Neutrophil (primary cell): ENCODE data around the gene PCDHGA9.
"Not testable (repeated sequence)": the region's sequence is repeated elsewhere in the genome, so short reads cannot be mapped to it uniquely, and the experiment has no call there.

Experiments used
- H3K27ac ChIP-seq: fragments of 200-600 bp; sonication (generic); 2 replicates; pipeline ENCODE4 v1.5.1; 2016; ENCODE audit warnings: mild to moderate bottlenecking, moderate library complexity
- H3K27me3 ChIP-seq: fragments of 200-600 bp; sonication (generic); 2 replicates; pipeline ENCODE4 v1.6.0; 2016; ENCODE audit warnings: mild to moderate bottlenecking
- H3K36me3 ChIP-seq: fragments of 200-600 bp; sonication (generic); 2 replicates; pipeline ENCODE4 v1.5.1; 2017
- H3K4me1 ChIP-seq, 2 experiments: fragments of 200-600 bp in 1 of 2; sonication (generic) in 1 of 2; 1 replicate in 1 of 2; 2 replicates in 1 of 2; pipeline versions ENCODE4 v1.5.1 to v1.6.1; 2013 to 2016; ENCODE audit warnings: low read depth in 1 of 2, low read length in 1 of 2, mild to moderate bottlenecking in 1 of 2, moderate library complexity in 1 of 2; ENCODE audit not compliant: control insufficient read depth in 1 of 2, insufficient read depth in 1 of 2
- H3K4me3 ChIP-seq, 2 experiments: fragments of 200-600 bp in 1 of 2; sonication (generic) in 1 of 2; 1 replicate in 1 of 2; 2 replicates in 1 of 2; pipeline ENCODE4 v1.5.1; 2013 to 2016; ENCODE audit warnings: low read depth in 1 of 2, low read length in 1 of 2, mild to moderate bottlenecking in 1 of 2, moderate library complexity in 1 of 2
- H3K9me3 ChIP-seq: fragments of 200-600 bp; sonication (generic); 2 replicates; pipeline ENCODE4 v1.5.1; 2016
- TF ChIP-seq, protein P1 (sequence below): fragments of 200-600 bp; sonication (generic); IDR thresholded peaks from 2 replicates; pipeline ENCODE4 v1.5.1; 2016; ENCODE audit warnings: antibody characterized with exemption

The PCDHGA9 gene

DNA sequence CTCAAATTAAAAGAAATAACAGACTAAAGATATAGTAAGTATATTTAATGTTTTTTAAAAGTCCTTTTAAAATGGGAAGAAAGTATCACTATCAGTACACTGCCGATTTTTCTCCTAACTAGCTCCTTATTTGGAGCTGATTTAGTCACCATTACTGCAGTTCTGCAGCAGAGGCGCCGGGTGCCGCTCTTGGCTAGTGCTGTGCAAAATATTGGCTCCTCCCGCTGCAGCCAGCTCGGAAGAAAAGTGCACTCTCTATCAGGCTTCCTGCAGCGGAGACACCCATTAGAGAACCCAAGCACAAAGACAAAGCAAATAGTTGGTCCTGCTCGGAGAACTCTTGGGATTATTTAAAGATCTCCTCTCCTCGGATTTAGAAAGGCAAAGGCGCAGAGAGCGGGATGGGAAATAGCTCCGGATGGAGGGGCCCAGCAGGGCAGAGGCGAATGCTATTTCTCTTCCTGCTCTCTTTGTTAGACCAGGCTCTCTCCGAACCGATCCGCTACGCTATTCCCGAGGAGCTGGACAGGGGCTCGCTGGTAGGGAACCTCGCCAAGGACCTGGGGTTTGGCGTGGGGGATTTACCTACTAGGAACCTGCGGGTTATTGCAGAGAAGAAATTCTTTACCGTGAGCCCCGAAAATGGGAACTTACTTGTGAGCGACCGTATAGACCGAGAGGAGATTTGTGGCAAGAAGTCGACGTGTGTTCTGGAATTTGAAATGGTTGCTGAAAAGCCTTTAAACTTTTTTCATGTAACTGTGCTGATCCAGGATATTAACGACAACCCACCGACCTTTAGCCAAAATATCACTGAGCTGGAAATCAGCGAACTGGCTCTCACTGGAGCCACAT is 32.4 kb upstream of the PCDHGA9 start, which contains the start of gene PCDHGB3:
Gene PCDHGB3, plus strand, starts transcription at position 249 of the 855 bp plus-strand sequence. Its CDS starts 153 bp downstream, at position 402.
- Histone ChIP-seq H3K27me3 (peaks cover 100% of the 10 kb centered on the region), H3K9me3 (peaks cover 44% of the 10 kb centered on the region), H3K4me3 (no peak within 1 kb of the TSS), H3K27ac (no peak within 1 kb of the TSS), H3K36me3 (no peaks in the 10 kb centered on the region), H3K4me1 (no peaks in the 10 kb centered on the region)
- TF ChIP-seq, protein P1, sequence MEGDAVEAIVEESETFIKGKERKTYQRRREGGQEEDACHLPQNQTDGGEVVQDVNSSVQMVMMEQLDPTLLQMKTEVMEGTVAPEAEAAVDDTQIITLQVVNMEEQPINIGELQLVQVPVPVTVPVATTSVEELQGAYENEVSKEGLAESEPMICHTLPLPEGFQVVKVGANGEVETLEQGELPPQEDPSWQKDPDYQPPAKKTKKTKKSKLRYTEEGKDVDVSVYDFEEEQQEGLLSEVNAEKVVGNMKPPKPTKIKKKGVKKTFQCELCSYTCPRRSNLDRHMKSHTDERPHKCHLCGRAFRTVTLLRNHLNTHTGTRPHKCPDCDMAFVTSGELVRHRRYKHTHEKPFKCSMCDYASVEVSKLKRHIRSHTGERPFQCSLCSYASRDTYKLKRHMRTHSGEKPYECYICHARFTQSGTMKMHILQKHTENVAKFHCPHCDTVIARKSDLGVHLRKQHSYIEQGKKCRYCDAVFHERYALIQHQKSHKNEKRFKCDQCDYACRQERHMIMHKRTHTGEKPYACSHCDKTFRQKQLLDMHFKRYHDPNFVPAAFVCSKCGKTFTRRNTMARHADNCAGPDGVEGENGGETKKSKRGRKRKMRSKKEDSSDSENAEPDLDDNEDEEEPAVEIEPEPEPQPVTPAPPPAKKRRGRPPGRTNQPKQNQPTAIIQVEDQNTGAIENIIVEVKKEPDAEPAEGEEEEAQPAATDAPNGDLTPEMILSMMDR = no peak

GRCh38 chr5:141371572-141372475 is 30.8 kb upstream of the PCDHGA9 start:
- no peak overlapping the region for H3K4me3 ChIP-seq
- H3K36me3 ChIP-seq = no peaks in the 10 kb centered on the region
- peaks cover 97% of the 10 kb centered on the region for H3K27me3 ChIP-seq
- no peak overlapping the region for H3K27ac ChIP-seq
- H3K9me3 ChIP-seq = peaks cover 40% of the 10 kb centered on the region
- TF ChIP-seq, protein P1 = no peak
- no peaks in the 10 kb centered on the region for H3K4me1 ChIP-seq

DNA sequence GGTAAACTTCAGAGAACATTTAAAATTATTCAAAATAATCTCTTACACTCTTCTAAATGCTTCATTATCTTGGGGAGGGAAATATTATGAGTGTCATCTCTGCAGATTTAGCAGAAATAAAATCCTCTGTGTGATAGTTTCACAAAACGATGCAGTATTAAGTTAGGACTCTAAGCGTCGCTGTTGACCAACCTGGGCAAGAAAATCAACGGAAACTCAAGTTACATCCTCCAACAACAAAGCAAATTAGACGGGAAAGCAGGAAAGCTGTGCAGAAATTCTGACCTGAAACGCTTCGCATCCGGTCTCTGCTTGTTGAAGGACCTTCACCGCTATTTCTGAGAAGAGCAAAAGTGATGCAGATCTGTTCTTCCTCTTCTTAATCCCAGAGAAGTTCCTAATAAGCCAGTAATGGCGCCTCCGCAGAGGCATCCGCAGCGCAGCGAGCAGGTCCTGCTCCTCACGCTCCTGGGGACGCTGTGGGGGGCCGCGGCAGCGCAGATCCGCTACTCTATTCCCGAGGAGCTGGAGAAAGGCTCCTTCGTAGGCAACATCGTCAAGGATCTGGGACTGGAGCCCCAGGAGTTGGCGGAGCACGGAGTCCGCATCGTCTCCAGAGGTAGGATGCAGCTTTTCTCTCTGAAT is 28.8 kb upstream of the PCDHGA9 start, which contains the start of gene PCDHGA6:
Gene PCDHGA6, plus strand, starts transcription at position 219 of the 645 bp plus-strand sequence. Its CDS starts 193 bp downstream, at position 412.
- Histone ChIP-seq H3K4me1 (no peaks in the 10 kb centered on the region), H3K27me3 (peaks cover 96% of the 10 kb centered on the region), H3K9me3 (peaks cover 39% of the 10 kb centered on the region), H3K4me3 (no peak within 1 kb of the TSS), H3K27ac (no peak within 1 kb of the TSS), H3K36me3 (no peaks in the 10 kb centered on the region)
- TF ChIP-seq, protein P1 = no peak

DNA sequence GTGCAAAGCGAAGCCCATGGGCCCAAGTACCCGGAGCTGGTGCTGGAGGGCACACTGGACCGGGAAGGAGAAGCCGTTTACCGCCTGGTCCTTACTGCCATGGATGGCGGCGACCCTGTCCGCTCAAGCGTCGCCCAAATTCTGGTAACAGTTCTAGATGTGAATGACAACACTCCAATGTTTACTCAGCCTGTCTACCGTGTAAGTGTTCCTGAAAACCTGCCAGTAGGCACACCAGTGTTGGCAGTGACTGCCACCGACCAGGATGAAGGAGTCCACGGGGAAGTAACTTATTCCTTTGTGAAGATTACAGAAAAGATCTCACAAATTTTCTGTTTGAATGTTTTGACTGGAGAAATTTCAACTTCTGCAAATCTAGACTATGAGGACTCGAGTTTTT is 28.0 kb upstream of the PCDHGA9 start:
- Histone ChIP-seq H3K9me3 (peaks cover 38% of the 10 kb centered on the region), H3K27ac (no peak overlapping the region), H3K4me1 (no peaks in the 10 kb centered on the region), H3K36me3 (no peaks in the 10 kb centered on the region), H3K4me3 (no peak overlapping the region), H3K27me3 (peaks cover 96% of the 10 kb centered on the region)
- TF ChIP-seq, protein P1 = no peak

DNA sequence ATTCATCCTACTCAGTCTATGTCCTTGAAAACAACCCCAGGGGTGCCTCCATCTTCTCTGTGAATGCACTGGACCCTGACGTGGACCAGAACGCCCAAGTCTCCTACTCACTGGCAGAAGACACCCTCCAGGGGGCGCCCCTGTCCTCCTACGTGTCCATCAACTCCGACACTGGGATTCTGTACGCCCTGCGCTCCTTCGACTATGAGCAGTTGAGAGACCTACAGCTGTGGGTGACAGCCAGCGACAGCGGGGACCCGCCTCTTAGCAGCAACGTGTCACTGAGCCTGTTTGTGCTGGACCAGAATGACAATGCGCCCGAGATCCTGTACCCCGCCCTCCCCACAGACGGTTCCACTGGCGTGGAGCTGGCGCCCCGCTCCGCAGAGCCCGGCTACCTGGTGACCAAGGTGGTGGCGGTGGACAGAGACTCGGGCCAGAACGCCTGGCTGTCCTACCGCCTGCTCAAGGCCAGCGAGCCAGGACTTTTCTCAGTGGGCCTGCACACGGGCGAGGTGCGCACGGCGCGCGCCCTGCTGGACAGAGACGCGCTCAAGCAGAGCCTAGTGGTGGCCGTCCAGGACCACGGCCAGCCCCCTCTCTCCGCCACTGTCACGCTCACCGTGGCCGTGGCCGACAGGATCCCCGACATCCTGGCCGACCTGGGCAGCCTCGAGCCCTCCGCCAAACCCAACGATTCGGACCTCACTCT is 27.0 kb upstream of the PCDHGA9 start:
- H3K27ac ChIP-seq, H3K4me3 ChIP-seq, H3K4me1 ChIP-seq, H3K36me3 ChIP-seq: not testable (repeated sequence)
- H3K27me3 ChIP-seq = peaks cover 94% of the 10 kb centered on the region
- H3K9me3 ChIP-seq = peaks cover 38% of the 10 kb centered on the region
